Measurements from ENCODE around the gene GPHN.

GRCh38 chr14:66979101-66979974, 471.4 kb downstream of the GPHN start:
- TF ChIP-seq POLR2A (IDR thresholded peaks at IDR 0.05; ENCODE audit: low read length), result no peak
- TF ChIP-seq FOSB (CRISPR knock-in tag; IDR thresholded peaks at IDR 0.05), result no peak
- TF ChIP-seq RAD21 (conservative IDR thresholded peaks at IDR 0.05 in 1 of 2, IDR thresholded peaks at IDR 0.05 in 1 of 2), result no peak
- TF ChIP-seq JUNB (IDR thresholded peaks at IDR 0.05), result no peak
- TF ChIP-seq MAX (IDR thresholded peaks at IDR 0.05), result no peak
- no peak for TF ChIP-seq MAZ (IDR thresholded peaks at IDR 0.05; ENCODE audit: borderline replicate concordance, low read depth, low read length)

All from A549 (cell line).